Stimulated activated naive B cell treated with anti-CD40 and anti-IgM and Interleukin-4, amounts not matched to agents 10 μg/mL and 1 μg/mL and 100 μg/mL, for 72 hours (primary cell): ENCODE data around the gene MYCL.

ENCODE experiments used
- ATAC-seq, 2 donors: fragments of 150-1000 bp; cut with Tn5 transposase; replicated peaks; 2 replicates each; pipeline ENCODE4 v1.10.0; 2021; ENCODE audit warnings: moderate library complexity in 1 of 2
- DNase-seq: peaks from one replicate; pipeline ENCODE4 v3.0.0; 2021
- H3K27ac Mint-ChIP-seq: one replicate; pipeline ENCODE4 v1.8.0; 2022; ENCODE audit warnings: mild to moderate bottlenecking, mixed read lengths
- H3K27me3 Mint-ChIP-seq, 2 donors: one replicate each; pipeline ENCODE4 v1.8.0; 2022; ENCODE audit warnings: mixed read lengths in 2 of 2
- H3K36me3 Mint-ChIP-seq, 2 donors: one replicate each; pipeline ENCODE4 v1.8.0; 2022; ENCODE audit warnings: mixed read lengths in 2 of 2, mild to moderate bottlenecking in 1 of 2
- H3K4me1 Mint-ChIP-seq, 2 donors: one replicate each; pipeline ENCODE4 v1.8.0; 2022; ENCODE audit warnings: mixed read lengths in 2 of 2, mild to moderate bottlenecking in 1 of 2
- H3K4me3 Mint-ChIP-seq, 2 donors: one replicate each; pipeline ENCODE4 v1.8.0; 2022; ENCODE audit warnings: mild to moderate bottlenecking in 2 of 2, mixed read lengths in 2 of 2, moderate library complexity in 1 of 2
- H3K9me3 Mint-ChIP-seq, 2 donors: one replicate each; pipeline ENCODE4 v1.8.0; 2022; ENCODE audit warnings: mixed read lengths in 2 of 2, mild to moderate bottlenecking in 1 of 2

Gene MYCL, protein sequence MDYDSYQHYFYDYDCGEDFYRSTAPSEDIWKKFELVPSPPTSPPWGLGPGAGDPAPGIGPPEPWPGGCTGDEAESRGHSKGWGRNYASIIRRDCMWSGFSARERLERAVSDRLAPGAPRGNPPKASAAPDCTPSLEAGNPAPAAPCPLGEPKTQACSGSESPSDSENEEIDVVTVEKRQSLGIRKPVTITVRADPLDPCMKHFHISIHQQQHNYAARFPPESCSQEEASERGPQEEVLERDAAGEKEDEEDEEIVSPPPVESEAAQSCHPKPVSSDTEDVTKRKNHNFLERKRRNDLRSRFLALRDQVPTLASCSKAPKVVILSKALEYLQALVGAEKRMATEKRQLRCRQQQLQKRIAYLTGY

DNA sequence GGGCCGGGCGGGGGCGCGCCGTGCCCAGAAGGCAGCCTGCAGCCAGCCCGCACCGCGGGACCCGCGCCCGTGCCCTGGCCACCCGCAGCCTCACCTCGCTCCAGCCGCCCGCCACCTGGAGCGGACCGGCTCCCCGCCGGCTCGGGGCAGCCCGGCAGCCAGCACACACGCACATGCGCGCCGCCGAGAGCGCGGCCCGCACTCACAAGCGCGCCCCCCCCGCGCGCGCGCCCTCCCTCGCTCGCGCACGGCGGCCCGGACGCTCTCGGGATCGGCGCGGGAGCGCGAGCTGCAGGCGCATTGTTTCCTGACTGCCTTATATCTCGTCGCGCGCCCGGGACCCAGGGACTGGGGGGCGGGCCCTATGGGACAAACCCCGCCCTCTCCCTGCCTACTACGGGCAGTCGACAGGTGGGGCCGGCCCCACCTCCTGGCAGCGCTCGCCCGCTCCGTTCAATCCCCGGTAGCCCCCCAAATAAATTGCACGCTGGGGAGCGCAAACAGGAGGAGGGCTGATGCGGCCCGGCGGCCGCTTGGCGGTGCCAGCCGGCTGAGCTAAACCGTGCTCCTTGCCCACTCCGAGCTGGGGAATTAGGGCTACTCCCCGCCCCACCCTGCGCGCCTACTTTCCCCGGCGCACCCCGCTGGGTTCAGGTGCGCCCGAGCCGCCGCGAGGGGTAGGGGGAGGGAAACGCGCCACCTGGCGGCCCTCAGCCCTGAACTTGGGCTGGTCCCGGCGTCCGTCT lies at the start of gene MYCL:
TSS of gene MYCL (minus strand) at position 204 of the 746 bp plus-strand sequence. CDS start 483 bp downstream, outside the sequence.
- Mint-ChIP-seq H3K36me3 (no peaks in the 10 kb centered on the region), H3K4me3 (peak within 1 kb of the TSS; percentile 82 to 88), H3K9me3 (no peaks in the 10 kb centered on the region), H3K27me3 (peaks cover 53 to 87% of the 10 kb centered on the region in 2 donors), H3K4me1 (peaks cover 11 to 23% of the 10 kb centered on the region in 2 donors), H3K27ac (no peak within 1 kb of the TSS)
- ATAC-seq (peak; percentile 83 to 86), DNase-seq (peak; percentile 60)

DNA sequence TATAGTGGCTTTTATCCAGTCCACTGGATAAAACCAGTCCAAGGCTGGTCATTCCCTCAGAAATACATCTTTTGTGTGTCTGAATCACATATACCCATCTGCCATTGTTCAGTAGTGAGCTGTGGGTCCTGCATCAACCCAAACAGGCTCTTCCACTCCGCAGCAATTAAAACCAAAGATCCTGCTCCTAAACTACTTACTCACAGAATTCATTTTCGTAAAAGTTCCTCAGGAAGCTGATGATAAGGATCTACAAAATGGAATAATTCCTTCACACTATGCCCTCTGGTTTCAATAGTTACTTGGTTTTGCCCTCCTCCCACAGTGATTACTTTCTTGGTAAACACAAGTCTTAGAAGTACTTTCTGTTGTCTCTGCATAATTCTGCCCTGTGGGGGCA lies 48.2 kb upstream of the MYCL start:
- ATAC-seq: no peak
- H3K36me3 Mint-ChIP-seq: no peaks in the 10 kb centered on the region
- no peak for DNase-seq
- no peaks in the 10 kb centered on the region for H3K9me3 Mint-ChIP-seq
- no peaks in the 10 kb centered on the region for H3K27me3 Mint-ChIP-seq
- peaks cover 9 to 18% of the 10 kb centered on the region in 2 donors for H3K4me1 Mint-ChIP-seq
- H3K4me3 Mint-ChIP-seq: no peak overlapping the region
- no peak overlapping the region for H3K27ac Mint-ChIP-seq

DNA sequence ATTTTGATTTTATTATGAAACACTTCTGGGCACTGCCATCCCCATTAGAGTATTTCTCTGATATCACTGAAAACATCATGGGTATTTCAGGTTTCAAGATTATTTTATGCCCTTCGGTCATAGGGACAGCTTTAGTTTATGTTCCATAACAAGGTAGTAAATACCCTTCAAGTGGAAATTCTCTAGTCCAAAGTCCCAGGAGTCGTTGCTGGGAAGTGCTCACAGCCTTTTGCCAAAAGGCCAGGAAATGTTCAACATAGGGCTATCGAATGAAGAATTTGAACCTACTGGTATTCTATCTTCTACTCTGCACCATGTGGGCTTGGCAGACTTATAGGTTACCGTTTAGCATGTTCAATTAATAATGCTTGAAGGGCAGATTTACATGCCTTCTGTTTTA lies 45.5 kb upstream of the MYCL start:
- Mint-ChIP-seq H3K36me3 (no peaks in the 10 kb centered on the region), H3K9me3 (no peaks in the 10 kb centered on the region), H3K27me3 (peaks cover 1 to 4% of the 10 kb centered on the region in 2 donors), H3K27ac (no peak overlapping the region), H3K4me3 (no peak overlapping the region), H3K4me1 (peaks cover 0 to 7% of the 10 kb centered on the region in 2 donors)
- no peak for ATAC-seq
- no peak for DNase-seq

DNA sequence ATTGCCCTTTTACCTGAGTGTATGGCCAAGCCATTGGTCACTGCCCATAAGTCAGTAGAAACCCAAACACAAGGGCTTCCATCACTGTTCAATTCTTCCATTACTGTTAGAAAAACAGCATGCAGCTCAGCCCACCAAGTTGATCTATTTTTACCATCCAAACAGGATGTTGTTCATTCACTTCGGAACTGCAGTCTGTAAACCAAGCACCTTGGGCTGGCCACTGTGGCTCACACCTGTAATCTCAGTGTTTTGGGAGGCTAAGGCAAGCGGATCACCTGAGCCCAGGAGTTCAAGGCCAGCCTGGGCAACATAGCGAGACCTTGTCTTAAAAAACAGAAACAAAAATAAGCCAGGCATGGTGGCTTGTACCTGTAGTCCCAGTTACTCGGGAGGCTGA lies 44.5 kb upstream of the MYCL start:
- no peak for ATAC-seq
- DNase-seq: no peak
- Mint-ChIP-seq H3K36me3 (no peaks in the 10 kb centered on the region), H3K9me3 (no peaks in the 10 kb centered on the region), H3K27me3 (peaks cover 4 to 7% of the 10 kb centered on the region in 2 donors), H3K4me3 (no peak overlapping the region), H3K4me1 (peaks cover 0 to 6% of the 10 kb centered on the region in 2 donors), H3K27ac (no peak overlapping the region)

DNA sequence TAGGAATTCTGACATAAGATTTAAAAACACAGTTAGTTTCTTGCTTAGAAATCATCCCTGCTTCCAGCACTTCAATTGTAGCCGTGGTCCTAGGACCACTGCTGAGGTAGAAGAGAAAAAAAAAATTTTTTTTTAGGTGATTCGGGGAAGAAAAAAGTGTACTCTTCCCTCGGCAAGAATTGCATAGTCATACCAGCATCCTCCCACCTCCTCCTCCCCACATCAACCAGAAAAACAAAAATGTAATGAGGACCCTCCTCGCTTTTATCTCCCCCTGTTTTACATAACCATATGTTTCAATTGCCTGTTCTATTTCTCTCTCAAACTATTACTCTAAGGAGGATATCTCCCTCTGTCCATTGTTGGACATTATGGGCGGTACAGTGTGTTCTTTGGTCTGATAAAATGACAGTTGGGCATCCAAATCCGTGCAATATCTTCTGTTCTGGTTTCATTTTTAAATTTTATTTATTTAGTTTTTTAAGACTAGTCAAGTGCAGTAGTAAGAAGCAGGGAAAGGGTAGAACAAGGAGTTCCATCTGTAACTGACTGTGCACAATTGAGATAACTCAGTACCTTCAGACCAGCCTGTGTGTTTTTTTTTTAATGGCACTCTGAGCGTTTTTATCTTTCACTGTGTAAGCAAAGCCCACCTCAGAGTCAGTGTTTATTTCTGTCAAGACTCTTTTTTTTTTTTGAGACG lies 42.8 kb upstream of the MYCL start:
- Mint-ChIP-seq H3K4me3 (no peak overlapping the region), H3K27me3 (peaks cover 4 to 7% of the 10 kb centered on the region in 2 donors), H3K36me3 (no peaks in the 10 kb centered on the region), H3K4me1 (peaks cover 0 to 6% of the 10 kb centered on the region in 2 donors), H3K9me3 (no peaks in the 10 kb centered on the region), H3K27ac (no peak overlapping the region)
- ATAC-seq (no peak), DNase-seq (no peak)

DNA sequence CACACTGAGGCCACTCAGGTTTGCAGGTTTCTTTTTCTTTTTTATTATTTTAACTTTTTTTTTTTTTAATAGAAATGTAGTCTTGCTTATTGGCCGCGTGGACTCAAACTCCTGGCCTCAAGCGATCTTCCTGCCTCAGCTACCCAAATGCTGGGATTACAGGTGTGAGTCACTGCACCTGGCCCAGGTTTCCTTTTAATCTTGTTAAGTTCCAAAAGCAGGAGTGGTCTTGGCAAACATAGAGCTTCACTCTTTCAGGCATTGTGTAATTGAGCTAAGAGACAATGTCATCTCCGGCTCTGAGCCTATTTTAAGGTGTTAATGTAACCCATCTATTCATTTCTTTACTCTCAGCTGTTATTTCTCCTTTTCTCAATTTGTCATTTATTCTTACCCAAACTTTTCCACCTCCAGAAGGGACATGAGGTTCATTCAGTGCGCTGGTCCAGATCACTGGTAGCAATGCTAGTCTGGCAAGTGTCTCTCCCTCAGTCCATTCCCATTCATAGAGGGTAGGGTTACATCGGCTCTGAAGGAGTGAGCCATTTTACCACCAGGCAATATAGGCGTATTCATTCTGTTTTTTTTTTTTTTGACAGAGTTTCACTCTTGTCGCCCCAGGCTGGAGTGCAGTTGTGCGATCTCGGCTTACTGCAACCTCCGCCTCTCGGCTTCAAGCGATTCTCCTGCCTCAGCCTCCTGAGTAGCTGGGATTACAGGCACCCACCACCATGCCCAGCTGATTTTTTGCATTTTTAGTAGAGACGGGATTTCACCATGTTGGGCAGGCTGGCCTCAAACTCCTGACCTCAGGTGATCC lies 42.0 kb upstream of the MYCL start:
- Mint-ChIP-seq H3K4me1 (peaks cover 0 to 6% of the 10 kb centered on the region in 2 donors), H3K27me3 (peaks cover 4 to 7% of the 10 kb centered on the region in 2 donors), H3K27ac (no peak overlapping the region), H3K36me3 (no peaks in the 10 kb centered on the region), H3K9me3 (no peaks in the 10 kb centered on the region), H3K4me3 (no peak overlapping the region)
- ATAC-seq: no peak
- DNase-seq: no peak

DNA sequence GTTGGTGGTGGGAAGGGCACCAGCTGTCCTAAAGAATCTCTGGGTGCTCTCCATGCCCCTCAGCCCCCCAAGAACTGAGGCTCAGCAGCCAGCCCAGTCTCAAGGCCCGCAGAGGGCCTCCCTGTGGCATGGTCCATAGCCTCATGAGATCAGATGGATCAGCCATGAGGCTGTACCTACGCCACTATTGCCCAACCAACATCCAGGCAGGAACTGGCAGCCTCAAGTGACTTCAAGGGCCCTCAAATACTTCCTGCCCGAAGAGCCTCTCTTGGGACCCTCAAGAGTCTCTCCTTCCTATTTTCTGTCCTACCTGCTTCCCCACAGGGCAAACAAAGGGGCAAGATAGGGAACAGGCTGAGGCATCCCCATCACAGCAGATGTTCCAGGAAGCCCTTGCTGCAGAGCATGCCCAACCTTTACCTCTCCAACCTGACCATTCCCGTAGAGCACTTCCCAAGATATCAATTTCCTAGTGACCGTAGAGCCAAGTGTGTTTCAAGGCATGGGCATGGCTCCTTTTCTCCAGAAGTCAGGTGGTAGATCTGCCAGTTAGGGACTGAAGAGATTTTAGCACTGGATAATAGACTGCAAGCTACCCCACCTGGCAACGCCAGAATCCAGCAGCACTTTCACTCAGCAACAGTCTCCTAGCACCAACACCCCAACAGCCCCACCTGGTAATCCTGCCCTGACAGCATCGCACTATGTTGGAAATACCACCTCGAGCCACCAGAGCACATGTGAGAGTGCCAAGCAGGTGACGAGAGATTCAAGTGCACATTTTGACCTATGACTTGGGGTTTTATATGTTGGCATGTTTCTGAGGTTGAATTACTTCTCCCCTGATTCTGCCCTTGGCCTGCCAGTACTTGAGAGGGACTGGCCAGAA lies 39.5 kb upstream of the MYCL start:
- Mint-ChIP-seq H3K9me3 (no peaks in the 10 kb centered on the region), H3K27ac (peak overlapping the region; percentile 11), H3K4me1 (peaks cover 8 to 10% of the 10 kb centered on the region in 2 donors), H3K4me3 (no peak overlapping the region), H3K36me3 (no peaks in the 10 kb centered on the region), H3K27me3 (peaks cover 4 to 7% of the 10 kb centered on the region in 2 donors)
- no peak for ATAC-seq
- DNase-seq: no peak

DNA sequence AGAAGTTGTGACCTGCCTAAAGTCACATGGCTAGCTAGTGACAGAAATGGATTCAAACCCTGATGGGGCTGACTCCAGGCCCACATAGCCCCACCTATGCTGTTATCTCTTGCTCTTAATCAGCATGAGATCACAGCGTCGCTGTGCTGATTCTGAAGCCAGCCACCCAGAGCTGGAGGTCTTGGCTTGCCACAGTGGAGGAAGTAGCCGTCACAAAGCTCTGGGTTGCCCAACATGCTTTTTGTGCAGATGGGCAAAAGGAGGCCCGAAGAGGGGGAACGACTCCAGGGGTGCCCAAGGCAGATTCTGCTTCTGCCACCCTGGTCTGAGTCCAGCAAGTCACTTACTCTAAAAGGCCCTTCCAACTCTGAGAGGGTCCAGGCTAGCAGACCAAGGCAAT lies 38.5 kb upstream of the MYCL start:
- Mint-ChIP-seq H3K27ac (no peak overlapping the region), H3K9me3 (no peaks in the 10 kb centered on the region), H3K27me3 (peaks cover 4 to 7% of the 10 kb centered on the region in 2 donors), H3K4me1 (peaks cover 7 to 8% of the 10 kb centered on the region in 2 donors), H3K4me3 (no peak overlapping the region), H3K36me3 (no peaks in the 10 kb centered on the region)
- DNase-seq (no peak), ATAC-seq (no peak)

DNA sequence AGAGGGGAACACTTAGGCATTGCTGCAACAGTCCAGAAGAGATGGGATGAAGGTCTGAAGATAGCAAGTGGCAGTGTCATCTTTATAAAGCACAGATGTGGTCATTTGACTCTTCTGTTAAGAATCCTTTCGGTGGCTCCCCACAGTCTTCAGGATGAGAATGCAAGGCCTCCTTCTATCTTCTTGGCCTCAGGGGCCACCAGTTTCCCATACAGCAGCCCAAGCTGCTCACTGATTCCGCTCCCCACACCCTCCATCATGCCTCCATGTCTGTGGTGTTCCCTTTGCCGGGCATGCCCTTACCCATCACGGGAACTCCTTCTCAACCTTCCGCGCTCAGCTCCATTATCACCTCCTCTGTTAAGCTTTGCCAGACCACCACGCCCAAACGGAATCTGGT lies 37.1 kb upstream of the MYCL start:
- H3K4me1 Mint-ChIP-seq: peaks cover 5 to 8% of the 10 kb centered on the region in 2 donors

DNA sequence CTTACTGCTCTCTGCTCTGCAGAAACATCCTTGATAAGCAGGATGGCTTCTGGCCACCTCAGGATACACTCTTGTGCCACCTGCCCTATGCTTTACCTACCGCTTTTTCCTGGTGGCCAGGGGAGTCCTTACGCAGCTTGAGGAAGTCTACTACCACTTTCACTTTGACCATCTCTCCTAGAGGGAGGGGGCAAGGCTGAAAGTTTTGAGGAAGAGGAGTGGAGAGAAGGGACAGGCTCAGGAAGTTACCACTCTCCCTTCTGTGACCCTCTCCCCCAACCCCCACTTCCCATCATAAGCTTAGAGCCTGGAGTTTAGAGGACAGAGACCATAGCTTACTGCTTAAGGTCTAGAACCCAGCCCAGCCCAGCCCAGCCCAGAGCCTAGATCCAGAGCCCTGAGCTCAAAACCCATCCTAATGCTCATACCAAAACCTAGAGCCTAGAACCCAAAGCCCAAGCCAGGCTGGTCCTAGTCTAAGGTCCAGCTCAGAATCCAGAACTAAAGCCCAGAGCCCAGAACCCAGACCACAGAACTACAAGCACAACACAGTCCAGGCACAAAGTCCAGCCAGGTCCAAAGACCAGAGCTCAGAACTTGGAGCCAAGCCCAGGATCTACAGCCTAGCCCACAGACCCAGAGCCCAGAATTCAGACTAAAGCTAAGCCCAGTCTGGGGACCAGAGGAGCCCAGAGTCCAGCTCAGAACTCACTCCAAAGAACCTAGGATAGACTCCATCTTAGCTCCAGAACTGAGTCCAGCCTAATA lies 35.2 kb upstream of the MYCL start:
- H3K4me3 Mint-ChIP-seq: no peak overlapping the region
- DNase-seq (no peak), ATAC-seq (peak in 1 of 2 donors; percentile 46)
- H3K9me3 Mint-ChIP-seq: no peaks in the 10 kb centered on the region
- no peaks in the 10 kb centered on the region for H3K36me3 Mint-ChIP-seq
- peak overlapping the region; percentile 25 for H3K27ac Mint-ChIP-seq
- H3K4me1 Mint-ChIP-seq: peaks cover 5 to 8% of the 10 kb centered on the region in 2 donors
- peaks cover 3 to 6% of the 10 kb centered on the region in 2 donors for H3K27me3 Mint-ChIP-seq

More for the DNA sequence above, 37.1 kb upstream of the MYCL start:
- no peak overlapping the region for H3K27ac Mint-ChIP-seq
- no peaks in the 10 kb centered on the region for H3K36me3 Mint-ChIP-seq
- peaks cover 6 to 7% of the 10 kb centered on the region in 2 donors for H3K27me3 Mint-ChIP-seq
- no peaks in the 10 kb centered on the region for H3K9me3 Mint-ChIP-seq
- no peak overlapping the region for H3K4me3 Mint-ChIP-seq
- ATAC-seq: no peak
- no peak for DNase-seq

DNA sequence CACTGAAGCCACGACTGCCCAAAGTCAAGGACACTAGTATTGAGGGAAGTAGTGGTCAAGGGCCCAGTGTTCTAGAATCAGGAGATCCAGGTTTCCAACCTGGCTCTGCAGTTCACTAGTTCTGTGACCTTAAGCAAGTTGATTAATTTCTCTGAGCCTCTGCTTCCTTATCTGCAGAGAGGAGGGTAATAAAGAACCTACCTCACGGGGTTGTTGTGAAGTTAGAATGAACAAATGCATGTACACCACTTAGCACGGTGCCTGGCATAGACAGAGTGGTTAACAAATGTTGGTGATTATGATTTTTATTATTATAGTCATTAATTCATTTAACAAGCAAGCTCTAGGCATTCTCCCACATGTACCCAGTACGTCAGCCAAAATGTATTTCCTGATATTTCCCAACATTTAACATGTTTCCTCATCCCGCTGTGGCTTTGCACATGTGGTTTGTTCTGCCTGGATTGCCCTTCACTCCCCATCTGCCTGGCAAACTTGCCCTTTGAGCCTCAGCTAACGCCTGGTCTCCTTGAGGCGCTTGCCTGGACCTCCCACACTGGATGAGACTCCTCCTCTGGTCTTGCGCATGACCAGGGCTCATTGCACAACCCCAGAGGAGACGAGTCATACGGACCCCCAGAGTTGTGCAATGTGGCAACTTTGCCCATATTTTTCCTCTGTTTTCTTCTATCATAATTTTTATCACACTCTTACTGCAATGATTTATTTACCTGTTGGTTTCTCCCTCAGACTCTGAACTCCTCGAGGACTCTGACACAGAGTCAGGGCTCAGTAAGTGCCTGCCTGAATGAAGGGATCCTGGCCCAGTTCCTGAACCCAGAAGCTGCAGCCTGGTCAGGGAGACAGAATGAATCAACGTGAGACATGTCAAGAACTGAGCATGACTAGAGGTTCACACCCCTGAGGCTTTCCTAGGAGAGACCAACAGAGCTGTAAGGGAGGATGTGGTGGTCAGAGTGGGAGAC lies 32.5 kb upstream of the MYCL start:
- Mint-ChIP-seq H3K27ac (no peak overlapping the region), H3K36me3 (no peaks in the 10 kb centered on the region), H3K4me1 (peaks cover 10 to 17% of the 10 kb centered on the region in 2 donors), H3K9me3 (no peaks in the 10 kb centered on the region), H3K27me3 (peaks cover 5 to 11% of the 10 kb centered on the region in 2 donors), H3K4me3 (no peak overlapping the region)
- no peak for DNase-seq
- ATAC-seq: no peak
